ENCODE data around the gene CAMK2N2. TPM values are rescaled to one million over a fixed set of nuclear protein-coding genes. Genes with fewer than 3 reads are reported as not detected.

CAMK2N2 gene
- total and polyA plus RNA-seq, 4 donors, result 0.03 to 0.58 (median 0.17) TPM

GRCh38 chr3:184259396-184259877 lies 1.9 kb downstream of the CAMK2N2 start:
- WGBS, 2 donors, result 19 to 26% methylated on average over 17 to 28 of the region's 28 CpGs
- H3K36me3 ChIP-seq (ENCODE audit: control insufficient read depth in 4 of 4, insufficient read depth in 4 of 4, low read length in 4 of 4), result peaks cover 0 to 4% (median 0%) of the 10 kb centered on the region in 4 donors
- no peak for DNase-seq
- peaks cover 0 to 28% (median 5%) of the 10 kb centered on the region in 5 donors for H3K4me1 ChIP-seq (ENCODE audit: control insufficient read depth in 5 of 5, insufficient read depth in 5 of 5, low read length in 5 of 5)
- no peaks in the 10 kb centered on the region for H3K9me3 ChIP-seq (ENCODE audit: control insufficient read depth in 4 of 4, insufficient read depth in 3 of 4, low read length in 3 of 4)
- H3K27ac ChIP-seq (ENCODE audit: low read depth in 1 of 2, low read length in 1 of 2), result no peak overlapping the region
- no peak overlapping the region for H3K4me3 ChIP-seq
- H3K9ac ChIP-seq (ENCODE audit: insufficient read depth in 1 of 2, low read length in 2 of 2), result no peak overlapping the region
- TF ChIP-seq, protein P1, sequence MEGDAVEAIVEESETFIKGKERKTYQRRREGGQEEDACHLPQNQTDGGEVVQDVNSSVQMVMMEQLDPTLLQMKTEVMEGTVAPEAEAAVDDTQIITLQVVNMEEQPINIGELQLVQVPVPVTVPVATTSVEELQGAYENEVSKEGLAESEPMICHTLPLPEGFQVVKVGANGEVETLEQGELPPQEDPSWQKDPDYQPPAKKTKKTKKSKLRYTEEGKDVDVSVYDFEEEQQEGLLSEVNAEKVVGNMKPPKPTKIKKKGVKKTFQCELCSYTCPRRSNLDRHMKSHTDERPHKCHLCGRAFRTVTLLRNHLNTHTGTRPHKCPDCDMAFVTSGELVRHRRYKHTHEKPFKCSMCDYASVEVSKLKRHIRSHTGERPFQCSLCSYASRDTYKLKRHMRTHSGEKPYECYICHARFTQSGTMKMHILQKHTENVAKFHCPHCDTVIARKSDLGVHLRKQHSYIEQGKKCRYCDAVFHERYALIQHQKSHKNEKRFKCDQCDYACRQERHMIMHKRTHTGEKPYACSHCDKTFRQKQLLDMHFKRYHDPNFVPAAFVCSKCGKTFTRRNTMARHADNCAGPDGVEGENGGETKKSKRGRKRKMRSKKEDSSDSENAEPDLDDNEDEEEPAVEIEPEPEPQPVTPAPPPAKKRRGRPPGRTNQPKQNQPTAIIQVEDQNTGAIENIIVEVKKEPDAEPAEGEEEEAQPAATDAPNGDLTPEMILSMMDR (IDR thresholded peaks at IDR 0.05; ENCODE audit: control extremely low read depth, extremely low read depth), result no peak
- no peak for ATAC-seq (ENCODE audit: insufficient read depth, low FRiP score)
- H3K27me3 ChIP-seq (ENCODE audit: control insufficient read depth in 3 of 3, insufficient read depth in 3 of 3, low read length in 2 of 3), result peaks cover 0 to 39% (median 25%) of the 10 kb centered on the region in 3 donors

- TF ChIP-seq, protein P1 (IDR thresholded peaks at IDR 0.05; ENCODE audit: control extremely low read depth, extremely low read depth), result no peak
- DNase-seq (no peak), ATAC-seq (ENCODE audit: insufficient read depth, low FRiP score) (no peak)
- Histone ChIP-seq H3K9ac (ENCODE audit: insufficient read depth in 1 of 2, low read length in 2 of 2) (no peak overlapping the region), H3K9me3 (ENCODE audit: control insufficient read depth in 4 of 4, insufficient read depth in 3 of 4, low read length in 3 of 4) (no peaks in the 10 kb centered on the region), H3K27me3 (ENCODE audit: control insufficient read depth in 3 of 3, insufficient read depth in 3 of 3, low read length in 2 of 3) (peaks cover 0 to 39% (median 24%) of the 10 kb centered on the region in 3 donors), H3K27ac (ENCODE audit: low read depth in 1 of 2, low read length in 1 of 2) (no peak overlapping the region), H3K4me3 (no peak overlapping the region), H3K4me1 (ENCODE audit: control insufficient read depth in 5 of 5, insufficient read depth in 5 of 5, low read length in 5 of 5) (peaks cover 0 to 28% (median 5%) of the 10 kb centered on the region in 5 donors), H3K36me3 (ENCODE audit: control insufficient read depth in 4 of 4, insufficient read depth in 4 of 4, low read length in 4 of 4) (peaks cover 0 to 4% (median 0%) of the 10 kb centered on the region in 4 donors)
- WGBS, 2 donors, result 88 to 94% methylated on average over 5 of the region's 5 CpGs
Observed at GRCh38 chr3:184258926-184259325, 2.4 kb downstream of the CAMK2N2 start.

- ATAC-seq (ENCODE audit: insufficient read depth, low FRiP score) (no peak), DNase-seq (no peak)
- Histone ChIP-seq H3K4me3 (no peak overlapping the region), H3K4me1 (ENCODE audit: control insufficient read depth in 5 of 5, insufficient read depth in 5 of 5, low read length in 5 of 5) (peaks cover 0 to 23% (median 5%) of the 10 kb centered on the region in 5 donors), H3K27ac (ENCODE audit: low read depth in 1 of 2, low read length in 1 of 2) (no peak overlapping the region), H3K27me3 (ENCODE audit: control insufficient read depth in 3 of 3, insufficient read depth in 3 of 3, low read length in 2 of 3) (peaks cover 0 to 26% (median 15%) of the 10 kb centered on the region in 3 donors), H3K9me3 (ENCODE audit: control insufficient read depth in 4 of 4, insufficient read depth in 3 of 4, low read length in 3 of 4) (no peaks in the 10 kb centered on the region), H3K36me3 (ENCODE audit: control insufficient read depth in 4 of 4, insufficient read depth in 4 of 4, low read length in 4 of 4) (peaks cover 0 to 4% (median 0%) of the 10 kb centered on the region in 4 donors), H3K9ac (ENCODE audit: insufficient read depth in 1 of 2, low read length in 2 of 2) (no peak overlapping the region)
- TF ChIP-seq, protein P1 (IDR thresholded peaks at IDR 0.05; ENCODE audit: control extremely low read depth, extremely low read depth), result no peak
- WGBS, 2 donors, result 95 to 96% methylated on average over 23 of the region's 23 CpGs
Observed at GRCh38 chr3:184257083-184257915, 4.1 kb downstream of the CAMK2N2 start.

All from lung (tissue), 12 donors.